GM23248 (cell line): ENCODE results near the gene LIMA1.

Source experiments
- EZH2 ChIP-seq: fragments of 200-600 bp; sonication (generic); IDR thresholded peaks from 2 replicates; pipeline ENCODE4 v1.6.1; 2018; ENCODE audit warnings: antibody characterized with exemption, mild to moderate bottlenecking; ENCODE audit not compliant: insufficient read depth, poor library complexity, severe bottlenecking
- EZH2phosphoT487 ChIP-seq: fragments of 200-600 bp; sonication (generic); IDR thresholded peaks from 2 replicates; pipeline ENCODE4 v1.6.1; 2018; ENCODE audit warnings: antibody characterized with exemption, moderate library complexity, mild to moderate bottlenecking, low read depth; ENCODE audit not compliant: insufficient read depth

GRCh38 chr12:50252977-50253602 lies 30.2 kb downstream of the LIMA1 start:
- TF ChIP-seq EZH2 (no peak), EZH2phosphoT487 (no peak)
